Neural progenitor cell (in vitro differentiated cells): ENCODE measurements around the gene UBE2C.

Experiments
- CTCF ChIP-seq: fragments of 200-600 bp; sonication (generic); IDR thresholded peaks from 2 replicates; pipeline ENCODE4 v1.5.1; 2017; ENCODE audit warnings: antibody characterized with exemption, mild to moderate bottlenecking
- EZH2 ChIP-seq: fragments of 200-600 bp; sonication (generic); IDR thresholded peaks from 2 replicates; pipeline ENCODE4 v1.6.1; 2017; ENCODE audit warnings: antibody characterized with exemption, mild to moderate bottlenecking, moderate library complexity
- EZH2phosphoT487 ChIP-seq: fragments of 200-600 bp; sonication (generic); IDR thresholded peaks from 2 replicates; pipeline ENCODE4 v1.6.1; 2017; ENCODE audit warnings: antibody characterized with exemption

GRCh38 chr20:45776931-45777330, 35.5 kb upstream of the UBE2C start:
- no peak for TF ChIP-seq CTCF
- TF ChIP-seq EZH2phosphoT487 = no peak
- no peak for TF ChIP-seq EZH2
